Measurements from ENCODE around the gene TCEAL1. TPM values are rescaled to one million over a fixed set of nuclear protein-coding genes. Genes with fewer than 3 reads are reported as not detected.
"Not testable (repeated sequence)": the region's sequence is repeated elsewhere in the genome, so short reads cannot be mapped to it uniquely, and the experiment has no call there.

TCEAL1 gene, protein sequence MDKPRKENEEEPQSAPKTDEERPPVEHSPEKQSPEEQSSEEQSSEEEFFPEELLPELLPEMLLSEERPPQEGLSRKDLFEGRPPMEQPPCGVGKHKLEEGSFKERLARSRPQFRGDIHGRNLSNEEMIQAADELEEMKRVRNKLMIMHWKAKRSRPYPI
- polyA plus RNA-seq (ENCODE audit: insufficient read depth in 1 of 5, insufficient read length in 5 of 5, low replicate concordance in 1 of 5), result 10 to 100 TPM; 35.1 to 41.1 (median 36.3) TPM
- long read RNA-seq, donor 1, transcript TCEAL1-202 (3 exons, 1,201 nt), result minor isoform, 6 of 53 reads
- long read RNA-seq, donor 1, transcript TCEAL1-201 (3 exons, 1,164 nt), result major isoform, 11 of 53 reads
- long read RNA-seq, donor 1, partial matches to known transcripts, result 24 of 53 reads
- long read RNA-seq, donor 1, other reads (novel, unspliced or antisense), result 6 of 53 reads
- long read RNA-seq, donor 2, transcript TCEAL1-201 (3 exons, 1,164 nt), result major isoform, 5 of 15 reads
- long read RNA-seq, donor 2, partial matches to known transcripts, result 5 of 15 reads
- long read RNA-seq, donor 2, other reads (novel, unspliced or antisense), result 0 of 15 reads
- long read RNA-seq, donor 3, transcript TCEAL1-201 (3 exons, 1,164 nt), result major isoform, 6 of 17 reads
- long read RNA-seq, donor 3, partial matches to known transcripts, result 0 of 17 reads
- long read RNA-seq, donor 3, other reads (novel, unspliced or antisense), result 6 of 17 reads
- long read RNA-seq, donor 4, transcript TCEAL1-201 (3 exons, 1,164 nt), result major isoform, 7 of 19 reads
- long read RNA-seq, donor 4, partial matches to known transcripts, result 6 of 19 reads
- long read RNA-seq, donor 4, other reads (novel, unspliced or antisense), result 0 of 19 reads
- long read RNA-seq, donor 5, partial matches to known transcripts, result 10 of 24 reads
- long read RNA-seq, donor 5, other reads (novel, unspliced or antisense), result 5 of 24 reads
- long read RNA-seq, donor 6, transcript TCEAL1-202 (3 exons, 1,201 nt), result minor isoform, 7 of 48 reads
- long read RNA-seq, donor 6, transcript TCEAL1-201 (3 exons, 1,164 nt), result major isoform, 18 of 48 reads
- long read RNA-seq, donor 6, partial matches to known transcripts, result 5 of 48 reads
- long read RNA-seq, donor 6, other reads (novel, unspliced or antisense), result 17 of 48 reads
- long read RNA-seq, donor 7, transcript TCEAL1-201 (3 exons, 1,164 nt), result major isoform, 10 of 22 reads
- long read RNA-seq, donor 7, partial matches to known transcripts, result 0 of 22 reads
- long read RNA-seq, donor 7, other reads (novel, unspliced or antisense), result 8 of 22 reads
- long read RNA-seq, donor 8, transcript TCEAL1-201 (3 exons, 1,164 nt), result major isoform, 7 of 7 reads
- long read RNA-seq, donor 8, partial matches to known transcripts, result 0 of 7 reads
- long read RNA-seq, donor 8, other reads (novel, unspliced or antisense), result 0 of 7 reads

GRCh38 chrX:103628386-103629317, at the start of gene TCEAL1:
TSS of gene TCEAL1 (plus strand) at chrX:103628975. CDS start at chrX:103629917, 942 bp downstream.
- peak; percentile 57 to 61 for DNase-seq

- DNase-seq, result no peak
These were observed 44.2 kb upstream of the TCEAL1 start for GRCh38 chrX:103584596-103584995.

GRCh38 chrX:103585411-103586313, 43.1 kb upstream of the TCEAL1 start, which contains the start of gene TCEAL4:
TSS of gene TCEAL4 (plus strand) at chrX:103585515. CDS start at chrX:103586676, 1,161 bp downstream.
- DNase-seq, result peak; percentile 33 to 41

DNA sequence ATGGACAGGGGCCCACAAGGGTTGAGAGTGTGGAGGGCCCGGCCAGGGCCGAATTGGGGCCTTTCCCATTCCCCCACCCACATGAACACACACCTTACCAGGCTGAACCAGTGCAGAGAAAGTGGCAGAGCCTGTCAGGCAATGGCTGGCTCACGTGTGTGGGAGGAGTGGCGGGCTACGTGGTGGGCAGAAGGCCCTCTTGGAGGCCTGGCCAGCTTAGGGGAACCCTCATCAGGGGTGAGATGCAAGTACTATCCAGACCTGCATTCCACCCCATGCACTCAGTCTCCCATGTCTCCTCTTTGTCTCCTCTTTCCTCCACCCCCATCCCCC, 42.5 kb upstream of the TCEAL1 start:
- DNase-seq, result no peak

DNA sequence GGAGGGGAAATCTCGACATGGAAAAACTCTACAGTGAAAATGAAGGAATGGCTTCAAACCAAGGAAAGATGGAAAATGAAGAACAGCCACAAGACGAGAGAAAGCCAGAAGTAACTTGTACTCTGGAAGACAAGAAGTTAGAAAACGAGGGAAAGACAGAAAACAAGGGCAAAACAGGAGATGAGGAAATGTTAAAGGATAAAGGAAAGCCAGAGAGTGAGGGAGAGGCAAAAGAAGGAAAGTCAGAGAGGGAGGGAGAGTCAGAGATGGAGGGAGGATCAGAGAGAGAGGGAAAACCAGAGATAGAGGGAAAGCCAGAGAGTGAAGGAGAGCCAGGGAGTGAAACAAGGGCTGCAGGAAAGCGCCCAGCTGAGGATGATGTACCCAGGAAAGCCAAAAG, 42.1 kb upstream of the TCEAL1 start:
- DNase-seq, result no peak

DNA sequence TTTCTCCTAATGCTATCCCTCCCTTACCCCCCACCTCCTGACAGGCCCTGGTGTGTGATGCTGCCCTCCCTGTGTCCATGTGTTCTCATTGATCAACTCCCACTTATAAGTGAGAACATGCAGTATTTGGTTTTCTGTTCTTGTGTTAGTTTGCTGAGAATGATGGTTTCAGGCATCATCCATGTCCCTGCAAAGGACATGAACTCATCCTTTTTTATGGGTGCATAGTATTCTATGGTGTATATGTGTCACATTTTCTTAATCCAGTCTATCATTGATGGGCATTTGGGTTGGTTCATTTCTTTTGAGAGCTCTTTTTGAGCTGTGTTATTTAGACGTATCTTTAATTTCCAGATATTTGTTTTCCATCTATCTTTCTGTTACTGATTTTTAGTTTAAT, 36.5 kb upstream of the TCEAL1 start:
- DNase-seq, result not testable (repeated sequence)

DNA sequence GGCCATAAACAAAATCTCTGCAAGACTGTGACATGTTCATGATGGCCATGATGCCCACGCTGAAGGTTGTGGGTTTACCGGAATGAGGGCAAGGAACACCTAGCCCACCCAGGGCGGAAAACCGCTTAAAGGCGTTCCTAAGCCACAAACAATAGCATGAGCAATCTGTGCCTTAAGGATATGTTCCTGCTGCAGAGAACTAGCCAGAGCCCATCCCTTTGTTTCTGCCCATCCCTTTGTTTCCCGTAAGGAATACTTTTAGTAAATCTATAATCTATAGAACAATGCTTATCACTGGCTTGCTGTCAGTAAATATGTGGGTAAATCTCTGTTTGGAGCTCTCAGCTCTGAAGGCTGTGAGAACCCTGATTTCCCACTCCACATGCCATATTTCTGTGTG, 33.6 kb upstream of the TCEAL1 start:
- not testable (repeated sequence) for DNase-seq

DNA sequence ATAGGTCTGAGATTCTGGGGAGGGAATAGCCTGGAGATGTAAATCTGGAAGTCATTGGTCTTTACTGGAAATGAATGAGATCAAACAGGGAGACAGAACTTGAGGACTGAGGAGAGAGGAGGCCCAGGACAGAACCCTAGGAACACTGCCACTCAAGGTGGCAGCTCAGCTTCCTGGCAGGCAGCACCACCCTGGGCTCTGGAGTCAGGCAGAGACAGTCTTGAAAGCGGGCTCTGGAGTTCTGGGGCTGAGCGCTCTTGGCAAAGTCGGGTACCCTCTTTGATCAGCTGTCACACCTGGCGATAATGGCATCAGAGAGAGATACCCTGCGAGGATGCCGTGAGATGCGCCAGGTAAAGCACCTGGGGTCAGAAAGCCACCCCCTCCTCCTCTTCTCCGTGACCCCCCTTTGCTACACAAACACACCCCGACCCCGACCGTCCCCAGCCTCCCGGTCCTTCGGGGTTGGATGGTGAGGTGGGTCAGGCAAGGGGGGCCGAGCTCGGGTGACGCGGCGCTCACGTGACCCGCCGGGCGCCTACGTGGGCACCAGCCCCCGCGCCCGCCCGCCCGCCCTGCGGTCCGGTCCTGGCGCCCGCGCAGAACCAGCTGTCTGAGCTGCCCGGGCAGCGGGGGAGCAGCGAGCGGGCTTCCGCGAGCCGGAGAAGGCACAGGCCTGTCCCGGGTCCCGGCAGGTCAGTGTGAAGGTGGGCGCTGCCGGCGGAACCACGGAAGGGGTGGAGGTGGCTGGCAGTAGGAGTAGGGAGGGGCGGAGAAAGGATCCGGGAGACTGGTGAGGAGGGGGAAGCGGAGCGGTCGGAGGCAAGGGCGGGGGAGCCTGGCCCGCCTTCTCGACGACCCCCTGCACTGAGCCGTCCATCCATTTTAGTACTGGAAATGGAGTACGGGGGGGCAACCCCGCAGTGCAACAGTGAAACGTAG, 21.1 kb upstream of the TCEAL1 start, which contains the start of gene TCEAL3:
TSS of gene TCEAL3 (plus strand) at position 600 of the 942 bp plus-strand sequence. CDS start 1,102 bp downstream, outside the sequence.
- DNase-seq, result peak; percentile 36 to 38

GRCh38 chrX:103608306-103608963, 20.3 kb upstream of the TCEAL1 start:
- DNase-seq, result no peak

- no peak for DNase-seq
These were observed 18.5 kb upstream of the TCEAL1 start for GRCh38 chrX:103610282-103610681.

DNA sequence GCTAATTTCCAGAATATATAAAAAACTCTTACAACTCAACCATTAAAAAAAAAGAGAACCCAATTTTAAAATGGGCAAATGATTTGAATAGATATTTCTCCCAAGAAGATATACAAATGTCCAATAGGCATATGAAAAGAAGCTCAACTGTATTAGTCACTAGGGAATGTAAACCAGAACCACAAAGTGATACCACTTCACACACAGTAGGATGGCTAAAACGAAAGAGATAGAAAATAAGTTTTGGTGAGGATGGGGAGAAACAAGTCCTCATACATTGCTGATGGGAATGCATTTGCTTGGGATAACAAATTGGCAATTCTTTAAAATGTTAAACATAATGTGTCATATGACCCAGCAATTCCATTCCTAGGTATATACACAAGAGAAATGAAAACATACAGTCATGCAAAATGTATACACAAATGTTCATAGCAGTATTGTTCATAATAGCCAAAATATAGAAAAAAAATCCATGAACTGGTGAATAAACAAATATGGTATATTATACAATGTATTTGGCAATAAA, 15.3 kb upstream of the TCEAL1 start:
- DNase-seq, result no peak

DNA sequence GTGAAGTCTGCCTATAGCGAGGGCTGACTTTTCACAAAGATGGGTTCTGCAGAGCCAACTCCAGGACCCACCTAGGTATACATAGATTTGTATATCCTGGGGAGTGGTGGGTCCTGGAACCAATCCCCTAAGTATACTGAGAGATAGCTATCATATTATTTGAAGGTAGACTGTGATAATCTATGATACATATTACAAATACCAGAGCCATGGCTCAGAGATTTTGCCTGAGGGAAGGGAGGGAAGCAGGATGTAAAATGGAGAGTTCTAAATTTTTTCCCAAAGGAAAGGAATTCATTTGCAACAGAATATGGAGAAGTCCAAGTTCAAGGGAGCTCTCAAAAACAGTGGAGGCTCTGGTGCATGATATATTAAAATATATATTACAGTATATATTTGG, 13.8 kb upstream of the TCEAL1 start:
- no peak for DNase-seq

- DNase-seq, result no peak
These were observed 12.9 kb upstream of the TCEAL1 start for GRCh38 chrX:103615781-103616371.

DNA sequence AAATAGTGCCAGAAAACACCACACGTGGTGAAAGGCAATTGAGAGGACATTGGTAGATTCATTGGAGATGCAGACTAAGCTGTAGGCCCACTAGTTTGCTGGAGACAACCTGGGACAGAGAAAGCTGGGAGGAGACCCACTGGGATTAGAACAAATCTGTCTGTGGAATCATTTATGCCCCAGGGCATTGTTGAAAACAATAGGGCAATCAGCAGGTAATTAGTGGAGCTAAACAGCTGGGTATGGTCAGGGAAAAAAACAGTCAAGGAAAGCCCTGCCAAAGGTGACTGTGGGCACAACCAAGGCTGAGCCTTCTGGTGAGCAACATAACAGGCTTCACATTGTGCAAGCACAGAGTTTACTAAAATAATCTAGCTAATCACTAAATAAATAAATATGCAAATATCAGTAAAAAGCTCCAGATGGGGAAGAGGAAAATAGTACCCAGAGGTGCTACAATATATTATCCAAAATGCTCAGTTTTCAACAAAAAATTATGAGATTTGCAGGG, 12.0 kb upstream of the TCEAL1 start:
- no peak for DNase-seq

GRCh38 chrX:103624111-103624510, 4.7 kb upstream of the TCEAL1 start:
- no peak for DNase-seq

- DNase-seq, result no peak
These were observed 1.9 kb upstream of the TCEAL1 start for GRCh38 chrX:103626855-103627254.

Measured in right lung (tissue), 10 donors.